Stimulated activated naive B cell treated with anti-CD40 and anti-IgM and Interleukin-4, amounts not matched to agents 10 μg/mL and 1 μg/mL and 100 μg/mL, for 72 hours (primary cell): Measurements from ENCODE around the gene FHAD1.

Experiments used
- ATAC-seq, 2 donors: fragments of 150-1000 bp; cut with Tn5 transposase; replicated peaks; 2 replicates each; pipeline ENCODE4 v1.10.0; 2021; ENCODE audit warnings: moderate library complexity in 1 of 2
- DNase-seq: peaks from one replicate; pipeline ENCODE4 v3.0.0; 2021
- H3K27ac Mint-ChIP-seq: one replicate; pipeline ENCODE4 v1.8.0; 2022; ENCODE audit warnings: mild to moderate bottlenecking, mixed read lengths
- H3K27me3 Mint-ChIP-seq, 2 donors: one replicate each; pipeline ENCODE4 v1.8.0; 2022; ENCODE audit warnings: mixed read lengths in 2 of 2
- H3K36me3 Mint-ChIP-seq, 2 donors: one replicate each; pipeline ENCODE4 v1.8.0; 2022; ENCODE audit warnings: mixed read lengths in 2 of 2, mild to moderate bottlenecking in 1 of 2
- H3K4me1 Mint-ChIP-seq, 2 donors: one replicate each; pipeline ENCODE4 v1.8.0; 2022; ENCODE audit warnings: mixed read lengths in 2 of 2, mild to moderate bottlenecking in 1 of 2
- H3K4me3 Mint-ChIP-seq, 2 donors: one replicate each; pipeline ENCODE4 v1.8.0; 2022; ENCODE audit warnings: mild to moderate bottlenecking in 2 of 2, mixed read lengths in 2 of 2, moderate library complexity in 1 of 2
- H3K9me3 Mint-ChIP-seq, 2 donors: one replicate each; pipeline ENCODE4 v1.8.0; 2022; ENCODE audit warnings: mixed read lengths in 2 of 2, mild to moderate bottlenecking in 1 of 2

FHAD1 gene

DNA sequence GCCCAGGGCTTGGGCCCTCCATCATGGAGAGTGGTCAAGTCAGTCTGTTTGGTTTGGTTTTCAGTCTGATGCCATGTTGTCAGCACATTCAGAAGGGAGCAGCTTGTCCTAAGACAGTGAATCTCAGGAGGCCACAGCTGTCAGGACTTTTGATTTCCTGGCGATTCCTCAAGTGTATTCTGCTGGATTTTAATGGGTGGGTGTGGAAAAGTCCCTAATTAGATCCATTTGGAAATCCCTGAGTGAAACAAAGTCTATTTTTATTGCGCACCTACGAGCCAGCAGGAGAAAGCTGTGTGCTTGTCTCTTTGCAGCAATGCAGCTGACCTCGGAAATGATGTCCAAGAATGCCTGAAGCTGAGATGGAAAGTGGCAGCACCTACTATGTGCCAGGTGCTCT is 21.6 kb upstream of the FHAD1 start:
- no peaks in the 10 kb centered on the region for H3K36me3 Mint-ChIP-seq
- no peak for ATAC-seq
- H3K4me1 Mint-ChIP-seq, result peaks cover 4 to 9% of the 10 kb centered on the region in 2 donors
- no peak for DNase-seq
- no peak overlapping the region for H3K27ac Mint-ChIP-seq
- H3K9me3 Mint-ChIP-seq, result peaks cover 0 to 1% of the 10 kb centered on the region in 2 donors
- H3K27me3 Mint-ChIP-seq, result peaks cover 11 to 20% of the 10 kb centered on the region in 2 donors
- no peak overlapping the region for H3K4me3 Mint-ChIP-seq

DNA sequence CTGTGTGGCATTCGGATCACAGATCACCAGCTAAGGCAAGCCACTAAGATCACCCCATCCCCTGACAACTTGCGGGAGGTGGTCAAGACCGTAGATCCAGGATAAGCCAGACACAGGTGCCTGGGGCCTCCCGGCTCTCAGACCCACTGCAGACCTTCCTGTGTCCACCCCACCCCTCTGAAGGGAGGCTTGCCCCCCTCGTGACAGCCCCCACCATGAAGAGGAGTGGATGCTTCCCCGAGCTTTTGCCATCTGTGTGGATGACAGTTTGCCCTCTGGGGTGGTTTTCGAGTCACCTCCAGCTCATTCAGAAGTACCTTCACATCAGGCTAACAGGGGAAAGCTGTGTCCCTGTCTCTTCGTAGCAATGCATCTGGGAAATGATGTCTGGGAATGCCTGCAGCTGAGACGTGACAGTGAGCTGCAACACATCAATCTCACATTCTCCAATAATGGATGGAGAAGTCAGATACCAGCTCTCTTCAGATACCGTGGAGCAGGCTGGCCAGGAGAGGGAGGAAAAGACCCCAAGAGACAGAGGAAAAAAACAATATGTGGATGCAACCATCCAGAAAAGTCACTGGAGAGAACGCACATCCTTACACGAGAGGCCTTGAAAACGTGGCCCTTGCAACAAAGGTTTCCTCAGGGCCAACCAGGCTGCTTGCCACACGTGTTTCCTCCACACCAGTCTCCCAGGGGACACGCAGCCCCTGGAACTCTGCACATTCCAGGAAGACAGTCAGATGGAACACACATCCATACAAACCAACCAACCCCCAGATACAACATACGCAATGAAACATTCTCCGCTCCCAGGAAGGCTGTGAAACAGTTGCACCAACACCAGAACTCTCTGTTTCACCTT is 20.4 kb upstream of the FHAD1 start:
- no peaks in the 10 kb centered on the region for H3K36me3 Mint-ChIP-seq
- no peak for DNase-seq
- no peak overlapping the region for H3K27ac Mint-ChIP-seq
- ATAC-seq, result no peak
- H3K9me3 Mint-ChIP-seq, result peaks cover 0 to 1% of the 10 kb centered on the region in 2 donors
- peaks cover 6 to 13% of the 10 kb centered on the region in 2 donors for H3K4me1 Mint-ChIP-seq
- H3K4me3 Mint-ChIP-seq, result no peak overlapping the region
- peaks cover 8 to 18% of the 10 kb centered on the region in 2 donors for H3K27me3 Mint-ChIP-seq

DNA sequence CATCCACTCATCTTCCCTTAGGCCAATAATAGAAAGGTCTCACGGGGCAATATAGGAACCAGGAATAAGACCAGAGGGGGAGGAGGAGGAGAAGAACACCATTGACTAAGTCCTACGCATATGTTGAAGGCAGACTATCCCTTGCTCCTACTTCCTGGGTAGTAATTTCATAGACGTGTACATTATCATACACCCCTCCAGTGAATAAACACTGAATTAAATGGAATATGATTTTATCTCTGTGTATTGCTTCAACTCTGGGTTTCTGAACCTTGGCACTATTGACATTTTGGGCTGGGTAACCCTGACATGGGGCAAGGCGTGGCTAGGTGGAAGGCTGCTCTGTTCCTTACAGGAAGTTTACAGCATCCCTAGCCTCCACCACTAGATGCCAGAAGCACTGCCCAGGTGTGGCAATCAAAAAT is 17.3 kb upstream of the FHAD1 start:
- Mint-ChIP-seq H3K4me1 (peaks cover 6 to 8% of the 10 kb centered on the region in 2 donors), H3K36me3 (no peaks in the 10 kb centered on the region), H3K9me3 (no peaks in the 10 kb centered on the region), H3K27ac (no peak overlapping the region), H3K27me3 (peaks cover 4 to 23% of the 10 kb centered on the region in 2 donors), H3K4me3 (no peak overlapping the region)
- ATAC-seq, result no peak
- DNase-seq, result no peak

DNA sequence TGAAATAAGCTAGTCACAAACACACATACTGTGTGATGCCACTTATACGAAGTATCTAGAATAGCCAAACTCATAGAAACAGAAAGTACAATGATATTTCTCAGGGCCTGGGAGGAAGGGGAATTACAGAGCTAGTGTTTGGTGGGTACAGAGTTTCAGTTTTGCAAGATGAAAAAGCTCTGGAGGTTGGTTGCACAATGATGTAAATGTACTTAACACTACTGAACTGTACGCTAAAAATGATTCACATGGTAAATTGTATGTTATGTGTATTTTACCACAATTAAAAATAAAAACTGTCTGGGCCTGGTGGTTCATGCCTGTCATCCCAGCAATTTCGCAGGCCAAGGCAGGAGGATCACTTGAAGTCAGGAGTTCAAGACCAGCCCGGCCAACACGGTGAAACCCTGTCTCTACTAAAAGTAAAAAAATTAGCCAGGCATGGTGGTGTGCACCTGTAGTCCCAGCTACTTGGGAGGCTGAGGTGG is 15.3 kb upstream of the FHAD1 start:
- Mint-ChIP-seq H3K27ac (no peak overlapping the region), H3K4me3 (no peak overlapping the region), H3K36me3 (no peaks in the 10 kb centered on the region), H3K9me3 (no peaks in the 10 kb centered on the region), H3K4me1 (peaks cover 4 to 5% of the 10 kb centered on the region in 2 donors), H3K27me3 (peaks cover 8 to 20% of the 10 kb centered on the region in 2 donors)
- DNase-seq, result no peak
- ATAC-seq, result peak; percentile 66 to 86

GRCh38 chr1:15233689-15234088 is 13.3 kb upstream of the FHAD1 start:
- DNase-seq (no peak), ATAC-seq (no peak)
- H3K4me3 Mint-ChIP-seq, result no peak overlapping the region
- H3K36me3 Mint-ChIP-seq, result no peaks in the 10 kb centered on the region
- peaks cover 4 to 5% of the 10 kb centered on the region in 2 donors for H3K4me1 Mint-ChIP-seq
- H3K9me3 Mint-ChIP-seq, result no peaks in the 10 kb centered on the region
- peaks cover 14 to 23% of the 10 kb centered on the region in 2 donors for H3K27me3 Mint-ChIP-seq
- H3K27ac Mint-ChIP-seq, result no peak overlapping the region

DNA sequence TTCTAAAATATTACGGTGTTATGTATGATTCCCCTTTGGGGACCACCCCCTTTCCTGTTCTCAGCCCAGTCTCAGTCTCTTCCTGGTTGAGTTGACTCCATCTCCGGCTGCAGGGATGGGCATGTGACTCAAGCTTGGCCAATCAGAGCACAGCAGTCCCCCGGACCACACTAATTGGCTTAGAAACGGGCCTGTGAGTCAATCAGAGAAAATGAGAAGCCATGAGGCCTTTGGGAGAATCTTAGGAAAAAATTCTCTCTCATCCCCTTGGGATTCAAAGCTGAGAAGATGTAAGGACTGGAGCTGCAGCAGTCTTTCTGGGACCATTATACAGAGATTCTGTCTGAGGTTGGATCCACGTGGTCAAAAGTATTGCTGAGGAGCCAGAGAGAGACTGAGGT is 10.7 kb upstream of the FHAD1 start:
- H3K27ac Mint-ChIP-seq, result no peak overlapping the region

GRCh38 chr1:15236746-15237145 is 10.3 kb upstream of the FHAD1 start:
- Mint-ChIP-seq H3K36me3 (no peaks in the 10 kb centered on the region), H3K27me3 (peaks cover 19 to 31% of the 10 kb centered on the region in 2 donors), H3K4me1 (peaks cover under 1 to 1% of the 10 kb centered on the region in 2 donors), H3K4me3 (no peak overlapping the region), H3K27ac (no peak overlapping the region), H3K9me3 (no peaks in the 10 kb centered on the region)
- ATAC-seq (no peak), DNase-seq (no peak)

More for the DNA sequence above, 10.7 kb upstream of the FHAD1 start:
- peaks cover 19 to 28% of the 10 kb centered on the region in 2 donors for H3K27me3 Mint-ChIP-seq
- H3K4me3 Mint-ChIP-seq, result no peak overlapping the region
- no peak for DNase-seq
- no peak for ATAC-seq
- no peaks in the 10 kb centered on the region for H3K9me3 Mint-ChIP-seq
- H3K36me3 Mint-ChIP-seq, result no peaks in the 10 kb centered on the region
- peaks cover 4 to 5% of the 10 kb centered on the region in 2 donors for H3K4me1 Mint-ChIP-seq

GRCh38 chr1:15238789-15239188 is 8.2 kb upstream of the FHAD1 start:
- ATAC-seq (no peak), DNase-seq (no peak)
- Mint-ChIP-seq H3K27me3 (peaks cover 25 to 29% of the 10 kb centered on the region in 2 donors), H3K27ac (no peak overlapping the region), H3K4me1 (no peaks in the 10 kb centered on the region), H3K4me3 (no peak overlapping the region), H3K9me3 (no peaks in the 10 kb centered on the region), H3K36me3 (no peaks in the 10 kb centered on the region)

DNA sequence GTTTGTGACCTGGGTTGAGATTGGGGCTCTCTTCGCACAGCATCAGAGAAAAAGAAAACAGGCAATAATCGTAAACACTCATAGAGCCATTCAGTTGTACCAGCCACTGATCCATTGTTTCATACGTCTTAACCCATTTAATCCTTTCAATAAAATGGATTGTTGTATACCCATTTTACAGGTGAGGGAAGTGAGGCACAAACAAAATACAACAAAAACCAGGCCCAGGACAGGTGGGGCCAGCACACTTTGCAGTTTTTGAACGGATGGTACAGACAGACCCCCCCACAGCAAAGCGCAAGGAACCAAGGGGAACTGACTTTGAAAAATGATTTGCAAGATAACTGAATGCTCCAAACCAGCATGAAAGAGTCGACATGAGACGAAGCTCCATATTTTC is 4.3 kb upstream of the FHAD1 start:
- Mint-ChIP-seq H3K27me3 (peaks cover 36 to 47% of the 10 kb centered on the region in 2 donors), H3K27ac (no peak overlapping the region), H3K4me1 (peaks cover 4 to 7% of the 10 kb centered on the region in 2 donors), H3K4me3 (no peak overlapping the region), H3K9me3 (peaks cover 9 to 11% of the 10 kb centered on the region in 2 donors), H3K36me3 (peaks cover 0 to 7% of the 10 kb centered on the region in 2 donors)
- DNase-seq, result no peak
- no peak for ATAC-seq

- peaks cover 5 to 8% of the 10 kb centered on the region in 2 donors for H3K4me1 Mint-ChIP-seq
- H3K27me3 Mint-ChIP-seq, result peaks cover 42 to 53% of the 10 kb centered on the region in 2 donors
- no peak for DNase-seq
- peaks cover 9 to 11% of the 10 kb centered on the region in 2 donors for H3K9me3 Mint-ChIP-seq
- H3K27ac Mint-ChIP-seq, result peak overlapping the region; percentile 15
- no peak overlapping the region for H3K4me3 Mint-ChIP-seq
- H3K36me3 Mint-ChIP-seq, result peaks cover 0 to 7% of the 10 kb centered on the region in 2 donors
- ATAC-seq, result peak in 1 of 2 donors; percentile 33
These were observed 3.6 kb upstream of the FHAD1 start for GRCh38 chr1:15243275-15244043.

DNA sequence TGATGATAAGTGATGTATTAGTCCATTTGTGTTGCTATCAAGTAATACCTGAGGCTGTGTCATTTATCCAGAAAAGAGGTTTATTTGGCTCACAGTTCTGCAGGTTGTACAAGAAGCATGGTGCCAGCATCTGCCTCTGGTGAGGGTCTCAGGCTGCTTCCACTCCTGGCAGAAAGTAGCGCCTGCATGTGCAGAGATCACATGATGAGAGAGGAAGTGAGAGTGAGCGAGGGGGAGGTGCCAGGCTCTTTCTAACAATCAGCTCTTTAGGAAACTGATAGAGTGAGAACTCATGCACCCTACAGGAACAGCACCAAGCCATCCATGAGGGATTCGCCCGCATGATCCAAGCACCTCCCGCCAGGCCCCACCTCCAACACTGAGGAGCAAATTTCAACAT is 2.2 kb upstream of the FHAD1 start:
- no peak overlapping the region for H3K27ac Mint-ChIP-seq
- ATAC-seq (no peak), DNase-seq (no peak)
- H3K4me1 Mint-ChIP-seq, result peaks cover 5 to 10% of the 10 kb centered on the region in 2 donors
- peaks cover 9 to 11% of the 10 kb centered on the region in 2 donors for H3K9me3 Mint-ChIP-seq
- peaks cover 0 to 7% of the 10 kb centered on the region in 2 donors for H3K36me3 Mint-ChIP-seq
- H3K4me3 Mint-ChIP-seq, result no peak overlapping the region
- peaks cover 54 to 61% of the 10 kb centered on the region in 2 donors for H3K27me3 Mint-ChIP-seq

DNA sequence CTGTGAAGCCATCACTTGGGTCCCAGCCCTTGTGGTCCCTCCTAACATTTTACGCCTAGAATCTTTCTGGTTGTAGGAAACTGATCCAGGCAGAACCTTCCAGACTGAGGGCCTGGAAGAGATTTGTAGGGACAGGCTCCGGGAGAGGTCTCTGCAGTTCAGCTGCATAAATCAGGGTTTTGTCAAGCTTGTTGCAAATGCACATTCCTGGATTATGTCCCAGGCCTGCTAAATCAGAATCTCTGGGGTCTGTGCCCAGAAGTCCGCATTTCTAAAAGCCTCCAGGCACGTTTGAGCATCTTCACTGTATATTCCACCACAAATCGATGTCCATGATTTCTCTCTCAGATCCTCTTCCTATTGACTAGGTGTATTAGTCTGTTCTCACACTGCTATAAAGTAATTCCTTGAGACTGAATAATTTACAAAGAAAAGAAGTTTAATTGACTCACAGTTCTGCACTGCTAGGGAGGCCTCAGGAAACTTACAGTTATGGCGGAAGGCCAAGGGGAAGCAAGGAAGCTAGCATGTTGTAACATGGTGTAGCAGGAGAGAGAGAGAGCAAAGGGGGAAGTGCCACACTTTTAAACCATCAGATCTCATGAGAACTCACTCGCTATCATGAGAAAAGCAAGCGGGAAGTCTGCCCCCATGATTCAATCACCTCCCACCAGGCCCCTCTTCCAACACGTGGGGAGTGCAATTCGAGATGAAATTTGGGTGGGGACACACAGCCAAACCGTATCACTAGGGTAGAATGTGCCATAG is 1.2 kb upstream of the FHAD1 start:
- peaks cover 62 to 69% of the 10 kb centered on the region in 2 donors for H3K27me3 Mint-ChIP-seq
- peaks cover 0 to 7% of the 10 kb centered on the region in 2 donors for H3K36me3 Mint-ChIP-seq
- H3K27ac Mint-ChIP-seq, result no peak overlapping the region
- no peak overlapping the region for H3K4me3 Mint-ChIP-seq
- H3K4me1 Mint-ChIP-seq, result peaks cover 5 to 10% of the 10 kb centered on the region in 2 donors
- ATAC-seq, result no peak
- no peak for DNase-seq
- H3K9me3 Mint-ChIP-seq, result peaks cover 9 to 11% of the 10 kb centered on the region in 2 donors

DNA sequence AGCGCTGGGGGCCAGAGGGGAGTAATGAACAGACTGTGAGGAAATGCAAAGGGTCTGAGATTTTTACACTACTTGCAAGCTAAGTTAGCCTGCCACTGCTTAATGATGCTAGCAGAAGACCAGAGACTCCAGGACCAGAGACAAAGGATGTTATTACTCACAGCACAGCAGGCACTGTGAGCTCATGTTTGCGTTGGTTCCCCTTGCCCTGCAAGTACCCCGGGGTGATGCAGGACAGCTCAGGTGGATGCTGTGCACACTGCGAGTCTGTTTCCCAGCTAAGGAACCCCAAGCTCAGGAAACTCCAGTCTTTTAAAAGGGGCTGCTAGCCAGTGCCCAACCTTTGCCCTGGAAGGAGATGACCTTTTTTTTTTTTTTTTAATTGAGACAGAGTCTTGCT is 1.2 kb downstream of the FHAD1 start:
- Mint-ChIP-seq H3K36me3 (peaks cover 0 to 7% of the 10 kb centered on the region in 2 donors), H3K4me1 (peaks cover 5 to 17% of the 10 kb centered on the region in 2 donors), H3K27me3 (peaks cover 66 to 72% of the 10 kb centered on the region in 2 donors), H3K9me3 (peaks cover 9 to 11% of the 10 kb centered on the region in 2 donors), H3K4me3 (no peak overlapping the region), H3K27ac (no peak overlapping the region)
- DNase-seq (no peak), ATAC-seq (no peak)

DNA sequence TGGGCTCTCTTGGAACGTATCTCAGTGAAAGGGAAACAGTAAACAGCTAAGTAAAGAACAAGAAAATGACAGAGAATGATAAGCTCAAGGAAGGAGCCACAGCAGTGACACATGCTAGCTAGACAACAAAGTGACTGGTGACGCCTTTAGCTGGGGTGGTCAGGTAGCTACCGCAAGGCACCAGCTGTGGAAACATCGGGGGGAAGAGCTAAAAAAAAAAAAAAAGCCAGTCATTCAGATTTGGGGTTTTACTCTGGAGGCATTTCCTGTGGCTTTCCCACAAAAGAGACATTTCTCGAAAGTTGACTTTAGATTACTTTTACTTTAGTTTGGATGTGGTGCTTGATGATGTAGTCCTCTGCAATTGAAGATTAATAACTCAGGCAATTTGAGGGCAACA is 2.1 kb downstream of the FHAD1 start:
- H3K36me3 Mint-ChIP-seq, result peaks cover 0 to 7% of the 10 kb centered on the region in 2 donors
- H3K27ac Mint-ChIP-seq, result no peak overlapping the region
- H3K27me3 Mint-ChIP-seq, result peaks cover 62 to 72% of the 10 kb centered on the region in 2 donors
- DNase-seq, result no peak
- no peak overlapping the region for H3K4me3 Mint-ChIP-seq
- peak in 1 of 2 donors; percentile 39 for ATAC-seq
- peaks cover 5 to 17% of the 10 kb centered on the region in 2 donors for H3K4me1 Mint-ChIP-seq
- H3K9me3 Mint-ChIP-seq, result peaks cover 9 to 11% of the 10 kb centered on the region in 2 donors
